HG02763 (cell line): ENCODE data around the gene DTX3L.
"Not testable (repeated sequence)": the region's sequence is repeated elsewhere in the genome, so short reads cannot be mapped to it uniquely, and the experiment has no call there.

Experiments used
- ATAC-seq: cut with Tn5 transposase; IDR thresholded peaks from one replicate; pipeline ENCODE4 v1.9.1; 2021; ENCODE audit warnings: mild to moderate bottlenecking, moderate library complexity; ENCODE audit not compliant: unreplicated experiment

The DTX3L gene

GRCh38 chr3:122560680-122561079, 3.5 kb upstream of the DTX3L start:
- no peak for ATAC-seq

GRCh38 chr3:122562923-122563716, 1.0 kb upstream of the DTX3L start:
- ATAC-seq, result no peak

- ATAC-seq, result no peak
Observed at GRCh38 chr3:122563717-122564025, 467 bp upstream of the DTX3L start.

DNA sequence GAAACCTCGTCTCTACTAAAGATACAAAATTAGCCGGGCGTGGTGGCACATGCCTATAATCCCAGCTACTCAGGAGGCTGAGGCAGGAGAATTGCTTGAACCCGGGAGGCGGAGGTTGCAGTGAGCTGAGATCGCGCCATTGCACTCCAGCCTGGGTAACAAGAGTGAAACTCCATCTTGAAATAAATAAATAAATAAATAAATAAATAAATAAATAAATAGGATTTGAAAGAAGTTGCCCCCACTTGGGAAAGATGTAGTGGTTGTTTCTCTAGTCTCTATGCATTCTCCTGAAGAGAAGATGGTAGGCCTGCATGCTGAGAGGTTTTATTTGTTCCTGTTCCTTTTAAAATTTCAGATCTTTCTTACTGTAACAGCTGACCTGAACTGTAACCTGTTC, 4.0 kb downstream of the DTX3L start:
- ATAC-seq, result not testable (repeated sequence)

- no peak for ATAC-seq
Observed at GRCh38 chr3:122568755-122569154, 4.6 kb downstream of the DTX3L start.

DNA sequence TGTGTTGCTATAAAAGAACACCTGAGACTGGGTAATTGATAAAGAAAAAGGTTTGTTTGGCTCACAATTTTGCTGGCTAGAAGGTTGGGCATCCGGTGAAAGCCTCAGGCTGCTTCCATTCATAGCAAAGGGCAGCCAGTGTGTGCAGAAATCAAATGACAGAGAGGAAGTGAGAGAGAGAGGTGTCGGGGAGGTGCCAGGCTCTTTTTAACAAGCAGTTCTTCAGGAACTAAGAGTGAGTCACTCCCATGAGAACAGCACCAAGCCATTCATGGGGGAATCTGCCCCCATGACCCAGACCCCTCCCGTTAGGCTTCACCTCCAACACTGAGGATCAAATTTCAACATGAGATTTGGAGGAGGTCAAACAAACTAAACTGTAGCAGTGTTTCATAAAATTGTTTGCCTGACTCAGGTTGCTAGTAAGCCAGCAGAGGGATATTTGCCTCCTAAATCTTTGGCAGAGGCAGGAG, 8.8 kb downstream of the DTX3L start:
- no peak for ATAC-seq

DNA sequence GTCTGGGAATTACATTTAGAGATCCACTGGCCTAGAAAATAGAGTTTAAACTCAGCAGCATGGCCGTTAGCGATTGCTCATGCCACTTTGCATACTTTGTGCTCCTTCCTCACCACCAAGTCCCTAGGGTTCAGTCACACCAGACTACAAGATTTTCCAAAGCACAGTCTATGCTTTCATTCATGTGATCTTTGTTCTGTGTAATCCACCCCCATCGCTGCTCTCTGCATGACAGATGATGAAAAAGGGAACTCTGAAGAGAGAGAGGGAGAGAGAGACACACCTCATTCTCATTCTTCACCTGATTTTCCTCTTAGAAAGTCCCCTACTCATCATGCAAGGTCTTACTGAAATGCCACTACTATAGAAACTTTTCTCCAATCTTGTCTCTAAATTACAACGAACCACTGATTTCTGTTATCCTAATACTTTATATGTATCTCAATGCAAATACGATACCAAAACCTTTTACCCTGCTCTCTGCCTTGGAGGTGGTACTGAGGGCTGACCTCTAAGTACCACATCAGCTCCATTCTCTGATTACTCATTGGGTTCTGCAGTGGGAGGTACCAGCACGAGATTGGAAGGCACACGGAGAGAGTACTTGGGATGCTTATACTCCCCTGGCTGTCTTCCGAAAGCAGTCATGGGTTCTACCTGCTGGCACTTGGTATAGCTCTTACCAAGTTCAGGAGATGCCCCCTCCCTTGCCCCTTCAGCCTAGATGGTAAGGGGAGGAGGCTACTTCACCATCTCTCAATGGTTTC, 12.2 kb downstream of the DTX3L start:
- ATAC-seq, result peak; percentile 79

- ATAC-seq, result no peak
Observed at GRCh38 chr3:122577409-122578031, 13.4 kb downstream of the DTX3L start, which contains the start of gene PARP15. Gene PARP15 (plus strand): TSS chr3:122577650. CDS start chr3:122577668, 18 bp downstream.

DNA sequence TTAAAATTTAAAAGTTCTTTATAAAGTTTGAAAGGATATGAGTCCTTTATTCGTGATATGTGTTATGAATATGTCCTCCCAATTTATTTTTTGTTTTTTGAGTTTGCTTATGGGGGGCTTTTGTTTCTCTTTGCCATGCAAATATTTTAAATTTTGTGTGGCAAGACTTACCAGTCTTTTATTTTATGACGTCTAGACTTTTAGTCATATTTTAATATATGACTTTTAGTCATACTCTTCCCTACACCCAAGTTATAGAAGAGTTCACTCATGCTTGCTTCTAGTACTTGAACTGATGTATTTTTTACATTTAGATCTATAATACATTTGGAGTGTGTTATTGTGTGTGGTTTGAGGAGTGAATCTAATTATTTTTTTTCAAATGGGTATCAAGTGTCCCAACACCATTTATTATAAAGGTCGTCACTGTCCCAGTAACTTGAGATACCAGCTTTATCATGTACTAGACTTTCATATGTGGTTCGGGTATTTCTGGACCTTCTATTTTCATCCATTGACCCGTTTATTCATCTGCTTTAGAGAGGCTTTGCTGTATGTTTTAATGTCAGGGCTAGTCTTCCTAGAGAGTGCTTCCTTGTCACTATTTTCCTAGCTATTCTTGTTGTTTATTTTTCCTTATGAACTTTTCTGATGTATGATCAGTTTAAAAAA, 14.1 kb downstream of the DTX3L start:
- no peak for ATAC-seq

DNA sequence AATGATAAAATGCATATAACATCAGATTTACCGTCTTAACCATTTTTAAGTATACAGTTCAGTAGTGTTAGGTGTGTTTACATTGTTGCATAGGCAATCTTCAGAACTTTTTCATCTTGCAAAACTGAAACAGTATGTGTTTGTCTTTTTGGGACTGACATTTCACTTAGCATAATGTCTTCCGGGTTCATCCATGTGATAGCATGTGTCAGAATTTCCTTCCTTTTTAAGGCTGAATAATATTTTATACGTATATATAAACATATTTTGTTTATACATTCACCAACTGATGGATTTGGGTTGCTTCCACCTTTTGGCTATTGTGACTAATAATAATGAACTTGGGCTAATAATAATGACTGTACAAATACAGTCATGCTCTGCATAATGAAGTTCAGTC, 16.3 kb downstream of the DTX3L start:
- ATAC-seq, result no peak

GRCh38 chr3:122581622-122582021, 17.5 kb downstream of the DTX3L start:
- no peak for ATAC-seq

- no peak for ATAC-seq
Observed at GRCh38 chr3:122582390-122582789, 18.3 kb downstream of the DTX3L start.

DNA sequence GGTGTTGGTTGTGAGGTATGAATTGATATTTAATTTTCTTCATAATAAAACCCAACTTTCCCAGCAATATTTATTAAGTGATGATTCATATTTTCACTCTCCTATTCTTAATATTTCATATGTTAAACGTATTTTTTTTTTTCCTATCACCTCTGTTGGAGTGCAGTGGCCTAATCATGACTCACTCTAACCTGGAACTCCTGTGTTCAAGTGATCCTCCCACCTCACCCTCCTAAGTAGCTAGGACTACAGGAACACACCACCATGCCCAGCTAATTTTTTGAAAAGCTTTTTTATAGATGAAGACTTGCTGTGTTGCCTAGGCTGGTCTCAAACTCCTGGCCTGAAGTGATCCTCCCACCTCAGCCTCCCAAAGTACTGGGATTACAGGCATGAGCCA, 22.0 kb downstream of the DTX3L start:
- no peak for ATAC-seq

GRCh38 chr3:122586773-122587485, 22.8 kb downstream of the DTX3L start:
- no peak for ATAC-seq

DNA sequence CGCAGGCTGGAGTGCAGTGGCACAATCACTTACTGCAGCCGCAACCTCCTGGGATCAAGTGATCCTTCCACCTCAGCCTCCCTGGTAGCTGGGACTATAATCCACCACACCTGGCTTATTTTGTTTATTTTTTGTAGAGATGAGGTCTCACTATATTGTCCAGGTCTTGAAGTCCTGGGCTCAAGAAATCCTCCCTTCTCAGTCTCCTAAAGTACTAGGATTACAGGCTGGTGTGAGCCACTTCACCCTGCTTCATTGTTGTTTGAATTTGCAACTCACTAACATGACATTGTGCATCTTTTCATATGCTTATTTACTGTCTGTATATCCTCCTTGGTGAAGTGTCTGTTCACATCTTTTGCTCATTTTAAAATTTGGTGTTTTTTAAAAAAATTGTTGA, 23.4 kb downstream of the DTX3L start:
- no peak for ATAC-seq

DNA sequence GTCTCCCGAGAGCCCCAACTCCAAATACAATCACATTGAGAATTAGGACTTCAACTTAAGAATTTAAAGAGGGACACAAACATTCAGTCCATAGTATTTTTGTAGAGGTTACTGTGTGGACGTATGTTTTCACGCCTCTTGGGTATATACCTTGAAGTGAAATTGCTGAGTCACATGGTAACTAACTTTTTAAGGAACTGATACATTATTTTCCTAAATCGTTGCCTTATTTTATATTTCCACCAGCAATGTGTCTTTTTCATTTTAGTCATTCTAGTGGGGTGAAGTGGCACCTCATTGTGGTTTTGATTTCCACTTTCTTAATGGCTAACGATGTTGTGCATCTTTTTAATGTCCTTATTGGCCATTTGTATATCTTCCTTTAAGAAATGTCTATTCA, 25.2 kb downstream of the DTX3L start:
- ATAC-seq, result no peak

GRCh38 chr3:122590610-122591009, 26.5 kb downstream of the DTX3L start:
- ATAC-seq, result no peak

- ATAC-seq, result no peak
Observed at GRCh38 chr3:122594025-122594424, 29.9 kb downstream of the DTX3L start.

DNA sequence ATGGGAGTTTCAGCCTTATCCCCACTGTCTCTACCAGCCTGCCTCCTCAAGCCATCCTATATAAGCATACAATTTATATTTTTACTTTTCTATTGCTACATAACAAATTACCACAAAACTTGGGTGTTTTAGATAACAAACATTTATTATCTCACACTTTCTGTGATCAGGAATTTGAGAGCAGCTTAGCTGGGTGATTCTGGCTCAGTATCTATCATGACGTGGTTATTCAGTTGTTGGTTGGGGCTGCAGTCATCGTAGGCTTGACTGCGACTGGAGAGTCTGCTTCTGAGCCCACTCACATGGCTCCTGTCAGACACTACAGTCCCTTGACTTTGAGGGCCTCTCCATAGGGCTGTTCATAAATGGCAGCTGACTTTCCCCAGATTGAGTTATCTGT, 34.0 kb downstream of the DTX3L start:
- no peak for ATAC-seq

DNA sequence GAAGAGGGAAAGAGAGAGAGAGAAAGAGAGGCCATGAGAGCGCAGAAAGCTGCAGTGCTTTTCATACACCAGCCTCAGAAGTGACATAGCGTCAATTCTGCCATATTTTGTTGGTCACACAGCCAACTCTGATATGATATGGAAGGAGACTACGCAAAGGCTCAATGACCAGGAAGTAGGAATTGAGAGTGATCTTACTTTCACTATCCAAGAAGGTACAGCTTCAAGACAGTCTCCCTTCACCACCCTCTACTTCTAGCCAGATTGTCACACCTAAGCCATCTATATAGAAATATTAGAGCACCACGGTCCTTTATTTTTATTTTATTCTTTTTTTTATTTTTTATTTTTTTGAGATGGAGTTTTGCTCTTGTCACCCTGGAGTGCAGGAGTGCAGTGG, 34.4 kb downstream of the DTX3L start:
- ATAC-seq, result no peak
